Measurements from ENCODE around the gene CEP95.

- TF ChIP-seq ATF2 (CRISPR knock-in tag; IDR thresholded peaks at IDR 0.05; ENCODE audit: borderline replicate concordance, low read depth) (no peak), PREB (CRISPR knock-in tag; IDR thresholded peaks at IDR 0.05; ENCODE audit: borderline replicate concordance) (no peak), ZBTB21 (CRISPR knock-in tag; IDR thresholded peaks at IDR 0.05; ENCODE audit: borderline replicate concordance) (no peak), CTCF (IDR thresholded peaks at IDR 0.05) (no peak)
These were observed 25.2 kb downstream of the CEP95 start for GRCh38 chr17:64531955-64532371.

All from WTC11 (cell line).